A549 treated with AZD9567 at 1 μM for 4 hours (cell line): Measurements from ENCODE around the gene NOP14. TPM values are rescaled to one million over a fixed set of nuclear protein-coding genes. Genes with fewer than 3 reads are reported as not detected.

Source experiments
- total RNA-seq: library from RNA; stranded (reverse); fragments of 200-300 nt; extraction: Qiagen RNA extraction; gene quantifications from 5 replicates; pipeline ENCODE4 v1.2.3, GENCODE V29; 2022; ENCODE audit not compliant: insufficient read depth

NOP14 gene
- total RNA-seq: 25.9 to 29.8 TPM (median 27.4 TPM) in 5 replicates

DNA sequence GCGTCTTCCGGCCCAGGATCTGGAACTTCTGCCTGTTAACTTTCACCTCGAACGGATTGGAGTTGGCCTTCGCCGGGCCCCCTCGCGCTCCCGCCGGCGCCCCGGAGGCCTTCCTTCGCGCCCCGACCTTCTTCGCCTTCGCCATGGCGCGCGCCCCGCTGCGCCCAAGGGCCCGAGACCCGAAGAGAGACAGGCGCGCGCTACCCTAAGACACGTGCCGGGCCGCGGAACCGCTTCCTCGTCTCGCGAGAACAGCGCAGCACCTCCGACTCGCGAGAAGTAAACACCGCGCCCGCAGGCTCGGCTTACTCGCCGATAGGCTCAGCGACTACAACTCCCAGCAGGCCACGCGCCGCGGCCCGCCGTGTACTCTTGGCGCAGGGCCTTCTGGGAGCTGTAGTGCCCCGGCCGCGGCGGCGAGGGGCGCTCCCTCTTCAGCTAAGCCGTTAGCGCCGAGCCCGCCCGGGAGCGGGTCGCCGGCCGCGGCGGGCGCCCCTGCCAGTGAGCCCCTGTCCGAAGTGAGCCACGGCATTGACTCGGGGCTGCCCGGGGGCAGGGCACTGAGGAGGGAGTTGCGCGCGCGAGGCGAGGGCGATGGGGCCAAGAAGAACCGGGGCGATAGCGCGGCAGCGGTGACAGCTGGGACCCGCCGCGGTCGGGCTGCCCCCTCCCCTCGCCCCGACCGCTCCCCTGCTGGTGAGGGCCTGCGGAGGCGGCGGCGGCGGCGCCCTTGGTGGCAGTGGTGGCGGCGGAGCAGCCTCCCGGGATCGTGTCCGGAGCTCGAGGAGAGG, at the start of gene NOP14, which contains the start of gene GRK4:
Gene NOP14, minus strand, starts transcription at position 232 of the 791 bp plus-strand sequence. Its CDS starts 87 bp downstream, at position 145.
Gene GRK4, plus strand, starts transcription at position 397 of the 791 bp plus-strand sequence. CDS start 500 bp downstream, outside the sequence.

Other genes with a start within 250 kb of the NOP14 start
- gene TNIP2, start 207.1 kb downstream of the NOP14 start, total RNA-seq: 25.6 to 43.4 TPM (median 41.0 TPM) in 5 replicates
- 2.9 to 7.6 TPM (median 4.0 TPM) in 5 replicates for gene SH3BP2, start 170.3 kb downstream of the NOP14 start, total RNA-seq
- 77.3 to 88.1 TPM (median 87.1 TPM) in 5 replicates for gene ADD1, start 119.6 kb downstream of the NOP14 start, total RNA-seq
- gene GRK4, start 165 bp upstream of the NOP14 start, total RNA-seq: 1.5 to 1.6 TPM (median 1.6 TPM) in 4 of 5 replicates, not detected in the other
- gene HTT-AS, start 111.1 kb upstream of the NOP14 start, total RNA-seq: not detected in 5 replicates
- gene HTT, start 111.3 kb upstream of the NOP14 start, total RNA-seq: 11.3 to 29.3 TPM (median 13.5 TPM) in 5 replicates